Activated effector memory CD4-positive, alpha-beta T cell treated with anti-CD3 and anti-CD28 coated beads, Interleukin-2, amount 50 U/mL, for 16 hours (primary cell): ENCODE measurements around the gene MYO7A.

Experiments used
- DNase-seq: peaks from one replicate; pipeline ENCODE4 v3.0.0-alpha.2; 2020

Gene MYO7A

GRCh38 chr11:77203901-77204753, 76.1 kb downstream of the MYO7A start:
- DNase-seq, result peak; percentile 60

- no peak for DNase-seq
These were observed 76.9 kb downstream of the MYO7A start for GRCh38 chr11:77204754-77205466.

DNA sequence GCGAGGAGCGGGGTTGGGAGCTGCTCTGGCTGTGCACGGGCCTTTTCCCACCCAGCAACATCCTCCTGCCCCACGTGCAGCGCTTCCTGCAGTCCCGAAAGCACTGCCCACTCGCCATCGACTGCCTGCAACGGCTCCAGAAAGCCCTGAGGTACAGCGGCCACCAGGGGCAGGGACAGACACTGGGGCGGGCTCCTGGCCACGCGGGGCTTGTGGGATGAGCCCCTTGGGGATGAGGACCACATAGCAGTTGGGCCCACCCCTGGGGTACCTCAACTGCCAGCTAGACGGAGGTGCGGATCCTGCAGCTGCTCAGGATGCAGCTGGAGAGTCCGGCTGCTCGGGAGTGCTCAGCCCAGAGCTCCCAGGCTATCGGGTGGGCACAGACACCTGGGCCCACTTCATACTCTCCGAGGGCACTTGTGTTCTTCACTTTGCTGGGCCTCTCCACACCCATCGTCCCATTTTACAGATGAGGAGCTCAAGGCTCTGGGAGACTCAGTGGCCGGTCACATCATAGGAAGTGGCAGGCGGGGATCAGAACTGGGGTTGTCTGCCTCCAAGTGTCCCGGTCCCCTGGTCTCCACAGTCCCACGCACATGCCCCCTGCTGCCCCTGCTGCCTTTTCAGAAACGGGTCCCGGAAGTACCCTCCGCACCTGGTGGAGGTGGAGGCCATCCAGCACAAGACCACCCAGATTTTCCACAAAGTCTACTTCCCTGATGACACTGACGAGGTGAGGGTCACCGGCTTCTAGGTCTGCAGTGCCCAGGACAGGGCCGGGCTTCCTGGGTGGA, 77.6 kb downstream of the MYO7A start:
- DNase-seq, result no peak

DNA sequence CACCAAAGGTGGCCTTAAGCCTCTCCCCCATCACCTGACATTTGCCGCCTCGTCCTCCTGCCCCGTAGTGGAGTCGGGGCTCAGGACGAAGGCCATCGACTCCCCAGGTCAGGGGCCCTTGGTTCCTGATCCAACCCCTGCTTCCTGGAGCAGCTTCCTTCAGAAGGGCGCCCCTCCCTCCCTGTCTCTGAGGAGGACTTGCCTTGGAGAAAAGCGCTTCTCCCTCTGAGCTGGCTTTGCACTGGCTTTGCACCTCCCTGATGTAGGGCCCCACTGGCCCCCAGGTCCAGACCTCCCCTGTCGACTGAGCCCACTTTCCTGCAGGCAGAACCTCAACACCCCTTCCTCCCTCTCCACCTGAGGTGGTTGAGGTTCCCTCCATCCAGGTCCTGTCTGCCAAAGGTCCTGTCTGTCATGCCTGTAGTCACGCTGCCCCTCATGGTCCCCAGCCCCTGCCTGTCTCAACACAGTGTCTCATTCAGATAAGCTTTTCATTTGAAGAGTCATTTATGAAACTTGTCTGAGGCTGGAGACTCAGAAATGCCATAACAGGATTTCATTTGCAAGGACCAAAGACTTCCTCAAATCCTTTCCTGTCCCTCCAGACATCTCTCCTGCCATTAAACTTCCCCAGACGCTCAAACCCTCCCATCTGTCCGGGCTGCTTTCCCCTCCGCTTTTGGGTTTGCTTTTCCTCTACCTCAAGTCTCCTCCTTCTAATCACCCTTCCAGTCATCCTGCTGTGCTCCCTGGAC, 78.4 kb downstream of the MYO7A start:
- DNase-seq, result no peak

GRCh38 chr11:77207019-77207485, 79.0 kb downstream of the MYO7A start:
- DNase-seq, result peak; percentile 55

DNA sequence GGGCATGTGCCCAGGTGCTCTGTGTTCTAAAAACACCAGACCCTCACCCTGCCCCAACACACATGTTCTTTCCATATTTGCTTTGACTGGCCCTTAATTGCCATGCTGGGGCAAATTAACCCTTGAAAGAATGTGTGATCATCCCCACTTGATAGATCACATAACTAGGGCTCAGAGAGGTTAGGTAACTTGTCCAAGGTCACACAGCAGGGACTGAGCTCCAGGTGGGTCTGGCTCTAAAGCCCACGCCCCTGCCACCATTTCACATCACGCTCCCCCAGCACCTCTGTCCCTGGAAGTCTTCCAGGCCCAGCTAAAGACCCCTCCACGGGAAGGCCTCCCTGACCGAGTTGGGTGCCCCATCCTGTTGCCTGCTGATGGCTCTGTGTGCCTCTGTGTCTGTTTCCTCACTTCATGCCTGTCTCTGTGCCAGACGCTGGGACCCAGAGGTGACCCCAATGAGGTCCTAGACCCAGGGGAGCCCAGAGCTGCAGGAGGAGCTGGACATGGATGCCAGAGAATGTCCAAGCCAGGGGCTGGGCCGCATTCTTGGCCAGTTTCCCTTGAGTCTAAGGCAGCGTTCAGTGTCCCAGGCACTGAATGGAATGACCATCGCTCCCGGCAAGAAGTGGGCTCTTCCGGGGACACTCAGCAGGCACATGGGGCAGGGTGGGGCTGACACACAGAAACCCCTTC, 79.7 kb downstream of the MYO7A start:
- DNase-seq, result no peak

- DNase-seq, result no peak
These were observed 80.5 kb downstream of the MYO7A start for GRCh38 chr11:77208535-77208934.

DNA sequence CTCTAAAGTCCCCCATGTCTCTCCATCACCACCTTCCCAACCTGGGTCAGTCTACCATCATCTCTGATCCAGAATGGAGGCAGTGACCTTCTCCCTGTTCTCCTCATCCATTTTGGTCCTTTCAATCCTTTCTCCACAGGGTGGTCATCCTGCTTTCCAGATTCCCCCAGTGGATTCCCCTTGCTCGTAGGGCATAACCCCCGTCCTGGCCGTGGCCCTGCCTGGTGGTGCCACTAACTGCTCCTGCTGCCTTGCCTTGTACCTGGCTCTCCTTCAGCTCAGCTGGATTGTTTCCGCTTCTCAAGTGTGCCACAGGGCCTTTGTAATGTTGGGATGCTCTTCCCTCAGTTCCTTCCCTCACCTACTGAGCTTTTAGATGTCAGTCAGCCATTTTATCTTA, 81.6 kb downstream of the MYO7A start:
- DNase-seq, result no peak

DNA sequence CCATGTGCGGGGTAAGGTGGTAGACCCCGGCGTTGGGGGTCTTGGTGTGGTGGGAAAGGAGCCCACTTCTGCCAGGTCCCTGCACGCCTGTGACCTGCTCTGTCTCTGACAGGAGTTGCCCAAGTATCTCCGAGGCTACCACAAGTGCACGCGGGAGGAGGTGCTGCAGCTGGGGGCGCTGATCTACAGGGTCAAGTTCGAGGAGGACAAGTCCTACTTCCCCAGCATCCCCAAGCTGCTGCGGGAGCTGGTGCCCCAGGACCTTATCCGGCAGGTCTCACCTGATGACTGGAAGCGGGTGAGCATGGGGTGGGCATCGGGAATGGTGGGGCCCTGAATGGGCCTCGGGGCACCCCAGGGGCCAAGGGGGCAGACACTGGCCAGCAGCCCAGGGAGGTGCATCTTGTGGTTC, 83.0 kb downstream of the MYO7A start:
- no peak for DNase-seq

DNA sequence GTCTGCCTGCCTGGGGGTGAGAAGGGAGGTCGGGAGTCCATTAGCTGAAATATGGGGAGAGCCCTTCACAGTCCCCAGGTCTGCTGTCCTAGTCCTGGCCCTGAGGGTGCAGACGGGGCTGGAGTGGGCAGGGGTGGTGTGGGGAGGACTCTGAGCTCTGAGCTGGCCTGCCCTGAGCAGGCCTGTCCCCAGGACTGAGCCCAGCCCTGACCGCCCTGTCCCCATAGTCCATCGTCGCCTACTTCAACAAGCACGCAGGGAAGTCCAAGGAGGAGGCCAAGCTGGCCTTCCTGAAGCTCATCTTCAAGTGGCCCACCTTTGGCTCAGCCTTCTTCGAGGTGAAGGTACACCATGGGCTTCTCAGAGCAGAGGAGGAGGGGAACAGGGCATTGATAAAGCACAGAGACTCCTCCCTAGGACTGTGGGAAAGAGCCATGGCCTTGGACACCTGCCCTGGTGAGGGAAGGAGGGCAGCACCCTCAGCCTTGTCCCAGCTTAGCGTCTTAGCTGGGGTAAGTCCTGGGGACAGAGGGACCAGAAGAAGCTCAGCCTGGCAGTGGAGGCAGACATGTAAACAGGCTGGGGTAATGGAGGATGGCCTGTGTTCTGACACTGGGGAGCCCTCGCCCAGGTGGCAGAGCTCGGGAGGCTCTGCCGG, 83.7 kb downstream of the MYO7A start:
- DNase-seq, result no peak

- DNase-seq, result no peak
These were observed 84.4 kb downstream of the MYO7A start for GRCh38 chr11:77212314-77213007.

DNA sequence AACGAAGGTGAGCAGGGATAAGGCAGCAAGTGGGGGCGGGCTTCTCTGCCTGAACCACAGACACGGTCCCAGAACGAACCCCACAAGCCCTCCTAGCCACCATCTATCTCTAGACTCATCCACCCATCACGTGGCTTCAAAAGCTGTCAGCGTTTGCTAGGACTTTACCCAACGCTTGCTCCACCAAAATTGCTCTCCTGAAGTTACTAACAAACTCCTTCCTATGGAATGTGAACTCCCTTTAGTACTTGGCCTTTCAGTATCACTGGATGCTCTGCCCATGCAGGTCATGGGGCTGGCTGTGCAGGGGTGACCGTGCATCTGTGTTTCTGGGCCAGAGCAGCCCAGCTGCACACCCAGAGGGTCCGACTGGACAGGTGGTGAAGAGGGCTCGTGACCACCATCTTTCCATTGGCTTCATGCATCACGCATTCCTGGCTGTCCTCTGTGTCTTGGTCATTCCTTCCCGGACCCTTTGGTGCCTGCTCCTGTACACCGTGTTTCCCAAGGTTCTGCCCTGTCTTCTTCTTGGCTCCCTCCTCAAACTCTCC, 85.1 kb downstream of the MYO7A start:
- DNase-seq, result no peak

DNA sequence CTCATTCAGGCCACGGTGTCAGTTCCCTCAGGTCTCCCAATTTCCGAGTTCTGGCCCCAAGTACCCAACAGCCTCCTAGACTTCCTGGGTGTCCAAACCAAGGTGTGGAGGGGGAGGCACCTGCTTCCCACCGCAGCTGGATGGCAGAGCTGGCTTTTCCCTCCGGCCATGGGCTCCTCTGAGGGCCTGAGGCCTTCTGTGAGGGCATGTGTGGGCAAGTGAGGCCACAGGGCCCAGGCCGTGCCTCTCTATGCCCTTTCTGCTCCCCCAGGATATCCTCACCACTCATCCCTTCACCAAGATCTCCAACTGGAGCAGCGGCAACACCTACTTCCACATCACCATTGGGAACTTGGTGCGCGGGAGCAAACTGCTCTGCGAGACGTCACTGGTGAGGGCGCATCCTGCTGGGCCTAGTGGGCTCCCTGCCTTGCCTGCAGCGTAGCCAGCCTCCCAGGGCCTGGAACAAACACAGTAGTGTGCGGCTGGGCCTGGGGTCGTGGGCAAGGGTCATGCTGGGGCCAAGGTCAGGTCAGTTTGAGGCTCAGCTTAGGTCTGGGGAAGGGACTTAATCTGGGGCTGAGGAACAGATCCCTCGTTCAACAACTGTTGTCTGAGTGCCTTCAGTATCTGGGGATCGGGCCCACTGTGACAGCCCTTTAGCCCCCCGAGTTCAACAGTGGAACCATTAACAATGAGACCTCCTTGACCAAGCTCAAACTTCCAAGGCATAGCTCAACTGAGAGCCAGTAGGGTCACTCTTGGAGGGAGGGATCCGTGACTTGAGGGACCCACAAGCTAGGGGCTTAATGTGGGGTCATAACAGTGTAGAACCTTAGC, 85.8 kb downstream of the MYO7A start:
- DNase-seq, result no peak

DNA sequence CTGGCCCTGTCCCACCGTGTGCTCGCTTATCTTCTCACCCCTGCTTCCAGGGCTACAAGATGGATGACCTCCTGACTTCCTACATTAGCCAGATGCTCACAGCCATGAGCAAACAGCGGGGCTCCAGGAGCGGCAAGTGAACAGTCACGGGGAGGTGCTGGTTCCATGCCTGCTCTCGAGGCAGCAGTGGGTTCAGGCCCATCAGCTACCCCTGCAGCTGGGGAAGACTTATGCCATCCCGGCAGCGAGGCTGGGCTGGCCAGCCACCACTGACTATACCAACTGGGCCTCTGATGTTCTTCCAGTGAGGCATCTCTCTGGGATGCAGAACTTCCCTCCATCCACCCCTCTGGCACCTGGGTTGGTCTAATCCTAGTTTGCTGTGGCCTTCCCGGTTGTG, 86.5 kb downstream of the MYO7A start:
- DNase-seq, result no peak

DNA sequence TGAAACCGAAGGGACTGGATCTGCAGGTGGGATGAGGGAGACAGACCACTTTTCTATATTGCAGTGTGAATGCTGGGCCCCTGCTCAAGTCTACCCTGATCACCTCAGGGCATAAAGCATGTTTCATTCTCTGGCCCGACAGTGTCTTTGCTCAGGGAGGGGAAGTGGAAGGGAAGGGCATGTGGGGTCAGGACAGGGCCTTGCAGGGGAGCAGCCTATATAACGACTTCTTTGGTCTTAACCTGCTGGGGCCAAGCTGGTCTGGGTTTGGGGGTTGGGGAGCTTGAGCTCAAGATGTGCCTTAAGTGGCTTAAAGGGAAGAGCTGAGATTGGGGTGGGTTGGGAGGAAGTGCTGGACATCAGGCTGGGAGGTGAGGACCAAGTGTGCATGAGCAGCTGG, 87.1 kb downstream of the MYO7A start:
- DNase-seq, result no peak

GRCh38 chr11:77217156-77217555, 89.1 kb downstream of the MYO7A start:
- no peak for DNase-seq

- DNase-seq, result no peak
These were observed 95.8 kb downstream of the MYO7A start for GRCh38 chr11:77223797-77224196.

- DNase-seq, result no peak
These were observed 103.0 kb downstream of the MYO7A start for GRCh38 chr11:77230878-77231605.

DNA sequence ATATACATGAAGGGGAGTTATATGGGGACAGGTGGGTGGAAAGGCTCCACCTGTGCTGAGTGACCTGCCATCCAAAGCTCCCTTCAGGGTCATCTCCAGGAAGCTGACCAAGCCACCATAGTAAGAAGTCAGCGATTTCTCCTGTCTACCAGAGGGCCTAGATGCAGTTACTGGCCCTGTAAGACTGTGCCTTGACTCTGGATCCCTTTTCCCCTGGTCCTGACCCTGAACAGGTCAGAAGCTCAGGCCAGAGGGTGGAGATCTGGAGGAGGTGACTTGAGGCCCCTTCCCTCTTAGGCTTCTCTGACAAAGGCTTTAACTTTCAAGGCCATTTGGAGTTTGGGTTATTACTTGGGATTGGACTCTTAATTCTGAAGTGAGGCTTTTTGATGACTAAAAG, 103.8 kb downstream of the MYO7A start:
- no peak for DNase-seq
